Activated CD8-positive, alpha-beta memory T cell treated with anti-CD3 and anti-CD28 coated beads for 24 hours (primary cell): Measurements from ENCODE around the gene GAREM2.

Experiments
- DNase-seq: peaks from one replicate; pipeline ENCODE4 v3.0.0-alpha.2; 2020

Gene GAREM2

GRCh38 chr2:26189751-26190150 lies 16.9 kb downstream of the GAREM2 start:
- DNase-seq: no peak

GRCh38 chr2:26190369-26190768 lies 17.5 kb downstream of the GAREM2 start:
- no peak for DNase-seq

- no peak for DNase-seq
Measured at GRCh38 chr2:26191316-26192159, 18.6 kb downstream of the GAREM2 start.

GRCh38 chr2:26193578-26194231 lies 20.8 kb downstream of the GAREM2 start:
- no peak for DNase-seq

- DNase-seq: no peak
Measured at GRCh38 chr2:26195040-26195984, 22.4 kb downstream of the GAREM2 start.

- DNase-seq: no peak
Measured at GRCh38 chr2:26196683-26197418, 24.0 kb downstream of the GAREM2 start.

GRCh38 chr2:26197516-26197915 lies 24.6 kb downstream of the GAREM2 start:
- DNase-seq: no peak

- no peak for DNase-seq
Measured at GRCh38 chr2:26202981-26203490, 30.1 kb downstream of the GAREM2 start.

GRCh38 chr2:26203906-26204305 lies 31.0 kb downstream of the GAREM2 start:
- DNase-seq: no peak

GRCh38 chr2:26212011-26212410 lies 39.1 kb downstream of the GAREM2 start:
- DNase-seq: no peak

- no peak for DNase-seq
Measured at GRCh38 chr2:26214759-26215158, 41.9 kb downstream of the GAREM2 start.

GRCh38 chr2:26215833-26216232 lies 42.9 kb downstream of the GAREM2 start:
- DNase-seq: no peak

- no peak for DNase-seq
Measured at GRCh38 chr2:26216587-26216986, 43.7 kb downstream of the GAREM2 start.

GRCh38 chr2:26217720-26218119 lies 44.8 kb downstream of the GAREM2 start:
- DNase-seq: no peak

GRCh38 chr2:26223018-26223417 lies 50.1 kb downstream of the GAREM2 start:
- DNase-seq: no peak

- no peak for DNase-seq
Measured at GRCh38 chr2:26224095-26224494, 51.2 kb downstream of the GAREM2 start.

GRCh38 chr2:26229595-26229994 lies 56.7 kb downstream of the GAREM2 start:
- no peak for DNase-seq

GRCh38 chr2:26230806-26231205 lies 57.9 kb downstream of the GAREM2 start:
- DNase-seq: no peak

GRCh38 chr2:26235089-26235488 lies 62.2 kb downstream of the GAREM2 start:
- no peak for DNase-seq

GRCh38 chr2:26237868-26238267 lies 65.0 kb downstream of the GAREM2 start:
- DNase-seq: no peak

- DNase-seq: no peak
Measured at GRCh38 chr2:26238311-26238958, 65.5 kb downstream of the GAREM2 start.
